K562 (cell line): Measurements from ENCODE around the gene NTM.

Experiments used
- ELK1 ChIP-seq: sonication (generic); formaldehyde crosslinking; IDR thresholded peaks from 2 replicates; pipeline ENCODE4 v1.8.1; 2022; ENCODE audit warnings: missing genetic modification reagents
- EZH2 ChIP-seq: IDR thresholded peaks from 2 replicates; pipeline ENCODE4 v1.6.1; 2012; ENCODE audit warnings: low read depth, mild to moderate bottlenecking, inconsistent platforms, low read length, borderline replicate concordance
- MAZ ChIP-seq, 2 experiments: fragments of 450-650 bp in 1 of 2; sonication (generic) in 1 of 2; formaldehyde crosslinking; IDR thresholded peaks in 1 of 2; conservative IDR thresholded peaks in 1 of 2; 2 replicates each; pipeline versions ENCODE4 v1.4.0 to v1.5.0; 2020; ENCODE audit warnings: mild to moderate bottlenecking in 1 of 2, missing genetic modification reagents in 1 of 2
- MYC ChIP-seq, 2 experiments: fragments of 250-450 bp in 1 of 2; sonication (Bioruptor Pico) in 1 of 2; IDR thresholded peaks; 2 replicates each; pipeline versions ENCODE4 v1.5.1 to v1.6.1; 2012 to 2021; ENCODE audit warnings: low read depth in 2 of 2, borderline replicate concordance in 1 of 2, improper control_type of control experiment in 1 of 2, low read length in 1 of 2, mild to moderate bottlenecking in 1 of 2, moderate library complexity in 1 of 2
- POLR2AphosphoS5 ChIP-seq: IDR thresholded peaks from 2 replicates; pipeline ENCODE4 v1.6.1; 2011; ENCODE audit warnings: mild to moderate bottlenecking, low read depth, low read length, moderate library complexity; ENCODE audit not compliant: control insufficient read depth, insufficient read depth
- SP1 ChIP-seq: sonication (generic); formaldehyde crosslinking; IDR thresholded peaks from 2 replicates; pipeline ENCODE4 v1.8.1; 2022; ENCODE audit warnings: mild to moderate bottlenecking, missing genetic modification reagents
- TCF3 ChIP-seq: sonication (generic); formaldehyde crosslinking; IDR thresholded peaks from 2 replicates; pipeline ENCODE4 v1.4.0; 2020; ENCODE audit warnings: mild to moderate bottlenecking, missing genetic modification reagents
- U2AF1 ChIP-seq: fragments of 200-400 bp; formaldehyde crosslinking; optimal IDR thresholded peaks from 2 replicates; pipeline ENCODE3; 2017; ENCODE audit warnings: mild to moderate bottlenecking, low read depth, low read length, moderate library complexity
- TF ChIP-seq, protein P1 (sequence below): fragments of 450-650 bp; formaldehyde crosslinking; IDR thresholded peaks from 2 replicates; pipeline ENCODE4 v1.4.0; 2020; ENCODE audit warnings: mild to moderate bottlenecking, moderate library complexity

GRCh38 chr11:131895865-131896264 is 525.5 kb downstream of the NTM start:
- TF ChIP-seq EZH2 (no peak), SP1 (CRISPR knock-in tag) (no peak), ELK1 (CRISPR knock-in tag) (no peak), MYC (IDR thresholded peaks at IDR 0.05; ENCODE audit: low read depth, low read length) (no peak), MYC (CRISPR knock-in tag; IDR thresholded peaks at IDR 0.05; ENCODE audit: borderline replicate concordance, low read depth) (no peak), POLR2AphosphoS5 (no peak), U2AF1 (no peak), TCF3 (no peak), MAZ (CRISPR knock-in tag; conservative IDR thresholded peaks at IDR 0.05 in 1 of 2, IDR thresholded peaks at IDR 0.05 in 1 of 2) (no peak)
- TF ChIP-seq, protein P1, sequence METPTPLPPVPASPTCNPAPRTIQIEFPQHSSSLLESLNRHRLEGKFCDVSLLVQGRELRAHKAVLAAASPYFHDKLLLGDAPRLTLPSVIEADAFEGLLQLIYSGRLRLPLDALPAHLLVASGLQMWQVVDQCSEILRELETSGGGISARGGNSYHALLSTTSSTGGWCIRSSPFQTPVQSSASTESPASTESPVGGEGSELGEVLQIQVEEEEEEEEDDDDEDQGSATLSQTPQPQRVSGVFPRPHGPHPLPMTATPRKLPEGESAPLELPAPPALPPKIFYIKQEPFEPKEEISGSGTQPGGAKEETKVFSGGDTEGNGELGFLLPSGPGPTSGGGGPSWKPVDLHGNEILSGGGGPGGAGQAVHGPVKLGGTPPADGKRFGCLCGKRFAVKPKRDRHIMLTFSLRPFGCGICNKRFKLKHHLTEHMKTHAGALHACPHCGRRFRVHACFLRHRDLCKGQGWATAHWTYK (CRISPR knock-in tag): no peak
